ENCODE results near the gene NIPAL4. TPM values are rescaled to one million over a fixed set of nuclear protein-coding genes. Genes with fewer than 3 reads are reported as not detected.

Gene NIPAL4
- total RNA-seq, 1 donor from 2014 or later = 22.7 TPM

DNA sequence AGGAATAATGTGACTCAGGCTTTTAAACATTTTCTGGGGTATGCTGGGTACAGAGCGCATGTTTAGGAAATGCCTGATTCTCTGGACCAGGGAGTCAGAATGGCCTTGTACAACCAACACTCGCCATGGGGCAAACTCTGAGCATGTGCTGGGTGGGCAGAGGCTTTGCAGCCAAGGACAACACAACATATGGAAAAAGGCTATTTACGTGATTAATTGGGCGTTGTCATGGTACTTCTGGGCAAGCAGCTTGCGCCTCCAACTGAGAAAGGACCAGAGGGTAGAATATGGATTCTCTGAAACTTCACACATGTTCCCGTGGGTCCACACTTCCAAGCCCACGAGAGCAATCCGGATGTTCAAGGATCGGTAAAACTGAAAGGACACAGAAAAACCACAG lies 49.1 kb downstream of the NIPAL4 start:
- Histone ChIP-seq H3K27me3 (ENCODE audit: control insufficient read depth, insufficient read depth, low read length) (no peaks in the 10 kb centered on the region), H3K36me3 (ENCODE audit: control insufficient read depth, insufficient read depth, low read length) (peaks cover 1% of the 10 kb centered on the region), H3K4me3 (ENCODE audit: low read depth, low read length) (no peak overlapping the region)
- TF ChIP-seq, protein P1, sequence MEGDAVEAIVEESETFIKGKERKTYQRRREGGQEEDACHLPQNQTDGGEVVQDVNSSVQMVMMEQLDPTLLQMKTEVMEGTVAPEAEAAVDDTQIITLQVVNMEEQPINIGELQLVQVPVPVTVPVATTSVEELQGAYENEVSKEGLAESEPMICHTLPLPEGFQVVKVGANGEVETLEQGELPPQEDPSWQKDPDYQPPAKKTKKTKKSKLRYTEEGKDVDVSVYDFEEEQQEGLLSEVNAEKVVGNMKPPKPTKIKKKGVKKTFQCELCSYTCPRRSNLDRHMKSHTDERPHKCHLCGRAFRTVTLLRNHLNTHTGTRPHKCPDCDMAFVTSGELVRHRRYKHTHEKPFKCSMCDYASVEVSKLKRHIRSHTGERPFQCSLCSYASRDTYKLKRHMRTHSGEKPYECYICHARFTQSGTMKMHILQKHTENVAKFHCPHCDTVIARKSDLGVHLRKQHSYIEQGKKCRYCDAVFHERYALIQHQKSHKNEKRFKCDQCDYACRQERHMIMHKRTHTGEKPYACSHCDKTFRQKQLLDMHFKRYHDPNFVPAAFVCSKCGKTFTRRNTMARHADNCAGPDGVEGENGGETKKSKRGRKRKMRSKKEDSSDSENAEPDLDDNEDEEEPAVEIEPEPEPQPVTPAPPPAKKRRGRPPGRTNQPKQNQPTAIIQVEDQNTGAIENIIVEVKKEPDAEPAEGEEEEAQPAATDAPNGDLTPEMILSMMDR (IDR thresholded peaks at IDR 0.05; ENCODE audit: insufficient read depth, low read length, poor library complexity, severe bottlenecking) = no peak
- DNase-seq (ENCODE audit: low read depth) = no peak

DNA sequence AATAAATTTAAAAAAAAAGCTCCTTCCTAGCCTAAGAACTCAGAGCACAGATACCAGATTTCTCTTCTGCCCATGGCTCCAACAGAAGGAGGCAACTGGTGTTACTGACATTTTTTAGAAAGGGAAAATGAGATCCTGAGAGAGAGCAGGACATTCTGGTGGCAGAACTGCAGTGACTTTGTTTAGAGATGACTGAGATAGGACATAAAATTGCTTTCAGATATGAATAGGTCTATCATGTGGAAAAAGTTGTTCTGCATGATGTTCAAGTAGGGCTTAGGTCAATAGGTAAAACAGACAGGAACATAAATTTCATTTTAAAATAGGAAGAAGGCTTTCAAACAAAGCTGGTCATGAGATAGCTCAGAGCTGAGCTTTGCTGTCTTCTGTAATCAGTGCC lies 49.6 kb downstream of the NIPAL4 start:
- Histone ChIP-seq H3K4me3 (ENCODE audit: low read depth, low read length) (no peak overlapping the region), H3K36me3 (ENCODE audit: control insufficient read depth, insufficient read depth, low read length) (peaks cover 1% of the 10 kb centered on the region), H3K27me3 (ENCODE audit: control insufficient read depth, insufficient read depth, low read length) (no peaks in the 10 kb centered on the region)
- TF ChIP-seq, protein P1 (IDR thresholded peaks at IDR 0.05; ENCODE audit: insufficient read depth, low read length, poor library complexity, severe bottlenecking) = no peak
- DNase-seq (ENCODE audit: low read depth) = no peak

DNA sequence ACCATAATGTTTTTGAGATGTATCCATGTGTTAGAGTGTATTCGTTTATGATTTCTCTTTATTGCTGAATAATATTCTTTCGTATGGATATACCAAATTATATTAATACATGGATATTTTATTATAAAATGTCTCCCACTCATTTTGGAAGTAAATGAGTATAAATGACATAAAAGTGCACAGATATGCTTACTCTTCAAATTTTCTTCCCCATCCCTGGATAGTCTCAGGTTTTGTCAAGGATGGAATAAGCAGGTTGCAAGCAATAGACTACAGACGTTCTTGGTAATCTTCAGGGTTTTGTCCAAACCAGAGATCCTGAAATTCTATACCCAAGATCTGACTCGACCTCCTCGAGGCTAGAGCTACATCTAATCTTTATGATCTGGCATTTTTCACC lies 50.7 kb downstream of the NIPAL4 start:
- TF ChIP-seq, protein P1 (IDR thresholded peaks at IDR 0.05; ENCODE audit: insufficient read depth, low read length, poor library complexity, severe bottlenecking) = no peak
- H3K27me3 ChIP-seq (ENCODE audit: control insufficient read depth, insufficient read depth, low read length) = no peaks in the 10 kb centered on the region
- peaks cover 1% of the 10 kb centered on the region for H3K36me3 ChIP-seq (ENCODE audit: control insufficient read depth, insufficient read depth, low read length)
- H3K4me3 ChIP-seq (ENCODE audit: low read depth, low read length) = no peak overlapping the region
- no peak for DNase-seq (ENCODE audit: low read depth)

DNA sequence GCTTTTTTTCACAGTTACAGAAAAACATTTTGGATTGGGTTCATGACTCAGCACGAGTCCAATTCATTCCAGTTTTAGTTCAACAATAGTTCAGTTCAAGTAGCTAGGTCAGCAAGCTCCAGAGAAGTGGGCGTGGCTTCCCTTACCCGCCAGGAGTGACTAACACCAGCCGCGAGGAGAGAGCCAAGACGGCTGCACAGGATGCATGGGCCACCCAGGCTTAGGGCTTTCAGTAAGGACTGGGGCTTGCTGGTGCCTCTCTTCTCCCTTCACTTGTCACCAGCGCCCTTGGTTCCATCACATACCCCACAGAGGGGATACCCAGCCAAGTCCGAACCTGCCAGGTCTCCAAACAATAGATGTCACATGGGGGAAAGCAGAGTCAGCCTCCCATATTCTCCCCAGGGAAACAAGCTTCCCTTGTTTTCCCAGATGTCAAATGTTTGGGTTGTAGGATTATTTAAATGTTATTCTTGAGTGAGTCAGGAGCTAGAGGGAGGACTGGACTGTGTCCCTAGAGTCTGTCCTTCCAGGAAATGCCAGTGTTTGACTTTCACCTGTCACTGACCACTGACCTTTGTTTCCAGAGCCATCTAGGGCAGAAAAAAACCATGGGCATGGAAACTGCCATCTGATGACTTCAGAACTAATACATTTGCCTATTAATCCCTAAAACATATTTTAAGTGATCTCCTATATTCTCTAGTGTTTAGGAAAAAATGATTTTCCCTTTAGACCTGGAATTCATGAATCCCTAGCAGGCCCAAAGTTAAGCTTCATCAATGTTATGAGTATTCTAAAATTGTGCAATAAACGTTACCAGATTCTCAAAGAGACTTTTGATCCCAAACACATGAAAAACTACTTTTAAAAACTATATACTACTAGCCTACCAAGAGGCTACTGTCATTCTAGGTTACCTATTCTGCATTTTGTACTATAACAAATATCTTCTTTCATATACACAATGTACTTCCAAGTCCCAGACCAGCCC lies 51.9 kb downstream of the NIPAL4 start:
- H3K36me3 ChIP-seq (ENCODE audit: control insufficient read depth, insufficient read depth, low read length) = peaks cover 1% of the 10 kb centered on the region
- TF ChIP-seq, protein P1 (IDR thresholded peaks at IDR 0.05; ENCODE audit: insufficient read depth, low read length, poor library complexity, severe bottlenecking) = no peak
- no peak overlapping the region for H3K4me3 ChIP-seq (ENCODE audit: low read depth, low read length)
- peak; percentile 92 for DNase-seq (ENCODE audit: low read depth)
- no peaks in the 10 kb centered on the region for H3K27me3 ChIP-seq (ENCODE audit: control insufficient read depth, insufficient read depth, low read length)

DNA sequence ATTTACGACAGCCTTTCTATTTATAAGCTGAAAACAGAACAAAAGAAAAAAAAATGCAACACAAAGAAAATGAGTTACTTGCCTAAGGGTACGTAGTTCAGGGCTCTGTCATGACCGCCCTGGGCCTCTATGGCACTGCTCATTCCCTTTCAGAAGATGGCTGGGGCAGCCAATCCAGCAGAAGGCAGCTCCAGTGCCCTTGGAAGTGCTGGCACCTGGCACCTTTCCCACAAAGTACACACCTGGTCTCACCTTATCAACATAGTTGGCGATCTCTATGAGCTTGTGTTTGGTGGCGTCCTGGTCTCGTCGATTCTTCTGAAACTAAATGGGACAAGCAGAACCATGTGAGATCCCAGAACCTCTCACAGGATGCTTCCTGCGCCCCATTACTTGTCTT lies 53.2 kb downstream of the NIPAL4 start:
- Histone ChIP-seq H3K36me3 (ENCODE audit: control insufficient read depth, insufficient read depth, low read length) (peaks cover 1% of the 10 kb centered on the region), H3K4me3 (ENCODE audit: low read depth, low read length) (no peak overlapping the region), H3K27me3 (ENCODE audit: control insufficient read depth, insufficient read depth, low read length) (no peaks in the 10 kb centered on the region)
- no peak for DNase-seq (ENCODE audit: low read depth)
- TF ChIP-seq, protein P1 (IDR thresholded peaks at IDR 0.05; ENCODE audit: insufficient read depth, low read length, poor library complexity, severe bottlenecking) = no peak
